ENCODE measurements around the gene ST6GAL1. TPM values are rescaled to one million over a fixed set of nuclear protein-coding genes. Genes with fewer than 3 reads are reported as not detected.

ST6GAL1 gene
- total and polyA plus RNA-seq, 2 of the 4 experiments (the other 2 are of a cell fraction): 1.4 to 2.9 TPM

DNA sequence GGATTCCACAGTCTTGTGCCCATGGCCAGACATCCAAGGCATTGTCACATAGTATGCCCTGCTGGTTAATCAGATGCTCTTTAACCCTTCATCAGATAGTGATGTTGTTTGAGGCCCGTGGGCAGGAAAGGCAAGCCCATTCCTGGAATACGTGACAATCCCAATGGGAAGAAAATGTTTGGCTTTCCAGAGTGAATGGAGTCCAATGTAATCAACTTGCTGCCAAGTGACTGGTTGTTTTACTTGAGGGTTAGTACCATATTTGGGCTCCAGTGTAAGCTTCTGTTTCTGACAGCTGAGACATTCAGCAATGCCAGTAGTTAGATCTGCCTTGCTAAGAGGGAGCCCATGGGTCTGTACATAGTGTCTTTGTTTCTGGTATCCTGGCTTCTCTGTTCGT, 177.7 kb downstream of the ST6GAL1 start:
- Histone ChIP-seq H3K79me1 (ENCODE audit: low read depth in 1 of 2, low read length in 2 of 2) (no peaks in the 10 kb centered on the region; a peak in 1 of 4 replicates), H4K20me1 (ENCODE audit: insufficient read depth, low read length) (no peaks in the 10 kb centered on the region), H4K91ac (ENCODE audit: insufficient read depth, low read depth, low read length) (no peak overlapping the region), H3K4ac (ENCODE audit: low read depth, low read length) (no peak overlapping the region), H2BK15ac (ENCODE audit: low read depth, low read length) (no peak overlapping the region), H2AK5ac (ENCODE audit: low read depth, low read length) (no peak overlapping the region), H3K4me1 (ENCODE audit: control insufficient read depth, insufficient read depth, low read length) (no peaks in the 10 kb centered on the region), H3K4me3 (ENCODE audit: insufficient read depth, low read depth, low read length) (no peak overlapping the region), H3K14ac (replicated peaks; ENCODE audit: low read depth, low read length) (no peak overlapping the region), H3K56ac (ENCODE audit: extremely low read depth, insufficient read depth, low read length) (no peak overlapping the region), H3K9me3 (ENCODE audit: control insufficient read depth, insufficient read depth, low read length) (no peaks in the 10 kb centered on the region), H4K8ac (ENCODE audit: low read depth in 2 of 2, low read length in 2 of 2) (no peak overlapping the region), H3K9ac (ENCODE audit: low read depth, low read length) (no peak overlapping the region), H3K18ac (ENCODE audit: low read depth, low read length) (no peak overlapping the region), H2BK20ac (ENCODE audit: low read depth, low read length) (no peak overlapping the region), H3K9me1 (ENCODE audit: insufficient read depth, low read length) (no peaks in the 10 kb centered on the region), H4K5ac (ENCODE audit: low read depth, low read length) (no peak overlapping the region), H3K36me3 (ENCODE audit: control insufficient read depth, insufficient read depth, low read length) (no peaks in the 10 kb centered on the region), H3K4me2 (ENCODE audit: low read depth, low read length) (no peak overlapping the region), H2BK5ac (ENCODE audit: low read depth, low read length, poor library complexity, severe bottlenecking) (no peak overlapping the region), H3K27ac (ENCODE audit: insufficient read depth, low read length) (no peak overlapping the region), H3K27me3 (ENCODE audit: control insufficient read depth, insufficient read depth, low read length) (no peaks in the 10 kb centered on the region), H2AK9ac (replicated peaks; ENCODE audit: low read depth, low read length, poor library complexity) (no peak overlapping the region), H2AFZ (replicated peaks; ENCODE audit: low read length, poor library complexity) (no peak overlapping the region), H3K23ac (ENCODE audit: low read depth, low read length) (no peak overlapping the region), H2BK120ac (ENCODE audit: low read depth, low read length) (no peak overlapping the region)
- ATAC-seq (ENCODE audit: low read depth): no peak
- POLR2A ChIA-PET (ENCODE audit: unreplicated experiment): no interaction called here
- WGBS, 2 experiments (ENCODE audit: extremely low coverage in 2 of 2, insufficient read length in 1 of 2): 86% methylated on average over 2 of the region's 3 CpGs; no CpG with 5 or more reads in 1 of the 2 experiments
- CTCF ChIA-PET: no interaction called here
- in situ Hi-C loops (cut with MboI; ENCODE audit: low sequenced_read_pairs): no loop called here
- intact Hi-C loops (cut with micrococcal nuclease): no loop called here
- no peak for DNase-seq
- no TSS peak for BruUV-seq (replicated peaks)
- dilution Hi-C loops (cut with HindIII; ENCODE audit: low sequenced_read_pairs, unreplicated experiment): no loop called here
- TF ChIP-seq, protein P1, sequence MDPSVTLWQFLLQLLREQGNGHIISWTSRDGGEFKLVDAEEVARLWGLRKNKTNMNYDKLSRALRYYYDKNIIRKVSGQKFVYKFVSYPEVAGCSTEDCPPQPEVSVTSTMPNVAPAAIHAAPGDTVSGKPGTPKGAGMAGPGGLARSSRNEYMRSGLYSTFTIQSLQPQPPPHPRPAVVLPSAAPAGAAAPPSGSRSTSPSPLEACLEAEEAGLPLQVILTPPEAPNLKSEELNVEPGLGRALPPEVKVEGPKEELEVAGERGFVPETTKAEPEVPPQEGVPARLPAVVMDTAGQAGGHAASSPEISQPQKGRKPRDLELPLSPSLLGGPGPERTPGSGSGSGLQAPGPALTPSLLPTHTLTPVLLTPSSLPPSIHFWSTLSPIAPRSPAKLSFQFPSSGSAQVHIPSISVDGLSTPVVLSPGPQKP (IDR thresholded peaks at IDR 0.05; ENCODE audit: borderline replicate concordance, low read depth, low read length): no peak
- no peak for TF ChIP-seq POLR2A (IDR thresholded peaks at IDR 0.05; ENCODE audit: low read depth, low read length)
- TF ChIP-seq MAZ (IDR thresholded peaks at IDR 0.05; ENCODE audit: borderline replicate concordance, low read depth, low read length): no peak
- TF ChIP-seq, protein P2, sequence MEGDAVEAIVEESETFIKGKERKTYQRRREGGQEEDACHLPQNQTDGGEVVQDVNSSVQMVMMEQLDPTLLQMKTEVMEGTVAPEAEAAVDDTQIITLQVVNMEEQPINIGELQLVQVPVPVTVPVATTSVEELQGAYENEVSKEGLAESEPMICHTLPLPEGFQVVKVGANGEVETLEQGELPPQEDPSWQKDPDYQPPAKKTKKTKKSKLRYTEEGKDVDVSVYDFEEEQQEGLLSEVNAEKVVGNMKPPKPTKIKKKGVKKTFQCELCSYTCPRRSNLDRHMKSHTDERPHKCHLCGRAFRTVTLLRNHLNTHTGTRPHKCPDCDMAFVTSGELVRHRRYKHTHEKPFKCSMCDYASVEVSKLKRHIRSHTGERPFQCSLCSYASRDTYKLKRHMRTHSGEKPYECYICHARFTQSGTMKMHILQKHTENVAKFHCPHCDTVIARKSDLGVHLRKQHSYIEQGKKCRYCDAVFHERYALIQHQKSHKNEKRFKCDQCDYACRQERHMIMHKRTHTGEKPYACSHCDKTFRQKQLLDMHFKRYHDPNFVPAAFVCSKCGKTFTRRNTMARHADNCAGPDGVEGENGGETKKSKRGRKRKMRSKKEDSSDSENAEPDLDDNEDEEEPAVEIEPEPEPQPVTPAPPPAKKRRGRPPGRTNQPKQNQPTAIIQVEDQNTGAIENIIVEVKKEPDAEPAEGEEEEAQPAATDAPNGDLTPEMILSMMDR (conservative IDR thresholded peaks at IDR 0.05; ENCODE audit: low read depth, low read length): no peak
- no peak for TF ChIP-seq BHLHE40 (IDR thresholded peaks at IDR 0.05; ENCODE audit: low read depth, low read length)
- no peak for TF ChIP-seq RAD21 (IDR thresholded peaks at IDR 0.05; ENCODE audit: low read length)
- TF ChIP-seq, protein P3, sequence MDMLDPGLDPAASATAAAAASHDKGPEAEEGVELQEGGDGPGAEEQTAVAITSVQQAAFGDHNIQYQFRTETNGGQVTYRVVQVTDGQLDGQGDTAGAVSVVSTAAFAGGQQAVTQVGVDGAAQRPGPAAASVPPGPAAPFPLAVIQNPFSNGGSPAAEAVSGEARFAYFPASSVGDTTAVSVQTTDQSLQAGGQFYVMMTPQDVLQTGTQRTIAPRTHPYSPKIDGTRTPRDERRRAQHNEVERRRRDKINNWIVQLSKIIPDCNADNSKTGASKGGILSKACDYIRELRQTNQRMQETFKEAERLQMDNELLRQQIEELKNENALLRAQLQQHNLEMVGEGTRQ (IDR thresholded peaks at IDR 0.05; ENCODE audit: low read depth, low read length): no peak
- TF ChIP-seq CHD1 (IDR thresholded peaks at IDR 0.05; ENCODE audit: low read depth, low read length): no peak
- TF ChIP-seq RCOR1 (IDR thresholded peaks at IDR 0.05; ENCODE audit: insufficient replicate concordance, low read length): no peak
- TF ChIP-seq CEBPB (IDR thresholded peaks at IDR 0.05; ENCODE audit: low read depth, low read length): no peak
